Esophagus squamous epithelium (tissue), 5 donors: ENCODE measurements around the gene ASB2. TPM values are rescaled to one million over a fixed set of nuclear protein-coding genes. Genes with fewer than 3 reads are reported as not detected.

ENCODE experiments used
- DNase-seq: peaks from one replicate; lab custom pipeline; 2025; lab: John Stamatoyannopoulos, UW
- H3K27ac ChIP-seq, 4 donors: fragments of 200-600 bp; sonication (generic); one replicate each; pipeline ENCODE4 v1.5.1; 2016 to 2019; ENCODE audit warnings: mild to moderate bottlenecking in 1 of 4
- H3K27me3 ChIP-seq, 4 donors: fragments of 200-600 bp; sonication (generic); 1 replicate in 3 of 4; 2 replicates in 1 of 4; pipeline versions ENCODE4 v1.5.1 to v1.6.0; 2017 to 2021; ENCODE audit warnings: antibody characterized with exemption in 1 of 4
- H3K36me3 ChIP-seq, 3 donors: fragments of 200-600 bp; sonication (generic); one replicate each; pipeline ENCODE4 v1.5.1; 2016 to 2019
- H3K4me1 ChIP-seq, 3 donors: fragments of 200-600 bp; sonication (generic); one replicate each; pipeline ENCODE4 v1.5.1; 2017 to 2019
- H3K4me3 ChIP-seq, 4 donors: fragments of 200-600 bp; sonication (generic); 1 replicate in 3 of 4; 2 replicates in 1 of 4; pipeline ENCODE4 v1.5.1; 2016 to 2019; ENCODE audit warnings: mild to moderate bottlenecking in 2 of 4, moderate library complexity in 1 of 4
- H3K9me3 ChIP-seq, 3 donors: fragments of 200-600 bp; sonication (generic); one replicate each; pipeline ENCODE4 v1.5.1; 2016 to 2019
- CTCF ChIP-seq, 6 experiments: fragments of 450-650 bp in 4 of 6; fragments of 200-600 bp in 2 of 6; sonication (generic) in 2 of 6; IDR thresholded peaks; one replicate each; pipeline ENCODE4 v1.5.1; 2016 to 2019; ENCODE audit warnings: antibody characterized with exemption in 6 of 6, mild to moderate bottlenecking in 4 of 6, moderate library complexity in 4 of 6
- POLR2A ChIP-seq, 4 donors: fragments of 450-650 bp; IDR thresholded peaks; one replicate each; pipeline ENCODE4 v1.6.1; 2017; ENCODE audit warnings: antibody characterized with exemption in 4 of 4, mild to moderate bottlenecking in 4 of 4, moderate library complexity in 3 of 4
- WGBS, 2 donors: methylation state at CpG; one replicate each; pipeline ENCODE4 v1.1.5; 2018; 5-methylcytosine and 5-hydroxymethylcytosine counted together
- intact Hi-C: fragments of 100-400 bp; cut with DNase I; formaldehyde crosslinking; loops from one replicate; pipeline ENCODE4 v1.15.0; 2022
- total RNA-seq, 4 donors: library from RNA; depleted of rRNA; stranded (reverse); fragments of >200 nt; gene quantifications; one replicate each; pipeline ENCODE4 v1.1.0, GENCODE V29; 2016
- donor health status: DM: yes; HTN: yes; CAD: no.

ASB2 gene, protein sequence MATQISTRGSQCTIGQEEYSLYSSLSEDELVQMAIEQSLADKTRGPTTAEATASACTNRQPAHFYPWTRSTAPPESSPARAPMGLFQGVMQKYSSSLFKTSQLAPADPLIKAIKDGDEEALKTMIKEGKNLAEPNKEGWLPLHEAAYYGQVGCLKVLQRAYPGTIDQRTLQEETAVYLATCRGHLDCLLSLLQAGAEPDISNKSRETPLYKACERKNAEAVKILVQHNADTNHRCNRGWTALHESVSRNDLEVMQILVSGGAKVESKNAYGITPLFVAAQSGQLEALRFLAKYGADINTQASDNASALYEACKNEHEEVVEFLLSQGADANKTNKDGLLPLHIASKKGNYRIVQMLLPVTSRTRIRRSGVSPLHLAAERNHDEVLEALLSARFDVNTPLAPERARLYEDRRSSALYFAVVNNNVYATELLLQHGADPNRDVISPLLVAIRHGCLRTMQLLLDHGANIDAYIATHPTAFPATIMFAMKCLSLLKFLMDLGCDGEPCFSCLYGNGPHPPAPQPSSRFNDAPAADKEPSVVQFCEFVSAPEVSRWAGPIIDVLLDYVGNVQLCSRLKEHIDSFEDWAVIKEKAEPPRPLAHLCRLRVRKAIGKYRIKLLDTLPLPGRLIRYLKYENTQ
- total RNA-seq: 1 to 10 TPM in 3 of 4 donors, under 1 TPM in 1; 0.83 to 8.8 (median 3.7) TPM

DNA sequence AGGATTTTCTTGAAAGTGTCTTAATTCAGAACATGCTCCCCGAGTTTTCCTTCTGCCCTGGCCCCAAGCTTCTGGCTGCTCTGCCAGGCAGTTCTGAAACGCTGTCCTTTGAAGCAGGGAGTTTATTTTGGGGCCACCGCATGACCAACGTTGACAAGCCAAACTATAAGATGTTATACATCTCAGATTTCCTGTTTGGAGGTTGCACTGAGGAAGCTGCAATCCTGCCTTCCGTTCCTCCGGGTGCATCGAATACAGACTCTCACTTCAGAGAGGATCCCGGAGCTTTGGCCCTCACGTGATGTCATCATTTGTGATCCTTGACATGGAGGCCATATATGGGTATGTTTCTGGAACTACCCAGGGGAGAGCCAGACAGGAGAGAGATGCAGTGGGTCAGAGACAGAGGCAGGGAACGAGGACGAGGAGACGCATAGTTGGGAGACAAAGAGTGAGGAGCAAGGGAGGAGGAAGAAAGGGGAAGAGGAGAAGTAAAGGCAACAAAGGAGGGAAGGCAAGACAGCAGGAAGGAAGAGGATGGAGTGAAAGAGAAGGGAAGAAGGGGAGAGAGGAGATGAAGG is at the start of gene ASB2:
TSS of gene ASB2 (minus strand) at position 94 of the 581 bp plus-strand sequence. CDS start 12,031 bp downstream, outside the sequence.
- Histone ChIP-seq H3K27me3 (peaks cover 0 to 12% (median 0%) of the 10 kb centered on the region in 4 donors), H3K27ac (peak within 1 kb of the TSS; percentile 57 to 85 (median 73)), H3K36me3 (no peaks in the 10 kb centered on the region), H3K4me1 (peaks cover 0 to 52% (median 11%) of the 10 kb centered on the region in 3 donors), H3K9me3 (no peaks in the 10 kb centered on the region), H3K4me3 (peak within 1 kb of the TSS in 3 of 4 donors; percentile 26 to 57 (median 37))
- intact Hi-C loops: no loop called here
- 35 to 40% methylated on average over 12 of the region's 12 CpGs for WGBS, 2 donors
- DNase-seq: no peak
- TF ChIP-seq POLR2A (IDR thresholded peaks at IDR 0.05) (peak in 2 of 4 donors; percentile 38 to 46), CTCF (IDR thresholded peaks at IDR 0.05) (peak in 1 of 6 experiments; percentile 0)

DNA sequence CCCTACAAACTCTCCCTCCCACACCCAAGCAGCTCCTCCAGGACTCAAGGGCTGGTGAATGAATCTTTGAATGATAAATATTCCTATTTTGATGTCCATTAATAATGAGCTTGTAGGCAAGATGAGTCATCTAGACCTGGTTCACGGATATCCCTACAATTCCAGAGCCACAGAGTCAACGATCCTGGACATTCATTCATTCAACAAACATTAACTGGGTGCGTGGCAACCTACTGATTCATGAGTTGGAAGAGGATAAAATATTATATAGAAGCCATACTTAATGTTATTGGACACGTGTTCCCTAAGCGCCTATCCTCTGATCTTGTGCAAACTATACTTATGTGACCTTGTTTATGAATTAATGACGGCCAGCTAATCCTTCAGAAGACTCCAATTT is 49.4 kb upstream of the ASB2 start:
- DNase-seq: no peak
- intact Hi-C loops: no loop called here
- Histone ChIP-seq H3K4me1 (peaks cover 7 to 41% (median 18%) of the 10 kb centered on the region in 3 donors), H3K36me3 (no peaks in the 10 kb centered on the region), H3K9me3 (no peaks in the 10 kb centered on the region), H3K27ac (peak overlapping the region in 1 of 4 donors; percentile 69), H3K4me3 (peak overlapping the region in 3 of 4 donors; percentile 52 to 95 (median 76)), H3K27me3 (no peaks in the 10 kb centered on the region)
- no peak for TF ChIP-seq POLR2A (IDR thresholded peaks at IDR 0.05)
- no peak for TF ChIP-seq CTCF (IDR thresholded peaks at IDR 0.05)
- WGBS, 2 donors: 30 to 34% methylated on average over 6 of the region's 6 CpGs

- no peak for DNase-seq
- WGBS, 2 donors: 80 to 94% methylated on average over 2 of the region's 2 CpGs
- Histone ChIP-seq H3K36me3 (no peaks in the 10 kb centered on the region), H3K4me3 (no peak overlapping the region), H3K9me3 (no peaks in the 10 kb centered on the region), H3K27ac (no peak overlapping the region), H3K27me3 (no peaks in the 10 kb centered on the region), H3K4me1 (peaks cover 7 to 41% (median 18%) of the 10 kb centered on the region in 3 donors)
- TF ChIP-seq CTCF (IDR thresholded peaks at IDR 0.05) (no peak), POLR2A (IDR thresholded peaks at IDR 0.05) (no peak)
- intact Hi-C loops: no loop called here
Observed at GRCh38 chr14:94024549-94024948, 48.2 kb upstream of the ASB2 start.

DNA sequence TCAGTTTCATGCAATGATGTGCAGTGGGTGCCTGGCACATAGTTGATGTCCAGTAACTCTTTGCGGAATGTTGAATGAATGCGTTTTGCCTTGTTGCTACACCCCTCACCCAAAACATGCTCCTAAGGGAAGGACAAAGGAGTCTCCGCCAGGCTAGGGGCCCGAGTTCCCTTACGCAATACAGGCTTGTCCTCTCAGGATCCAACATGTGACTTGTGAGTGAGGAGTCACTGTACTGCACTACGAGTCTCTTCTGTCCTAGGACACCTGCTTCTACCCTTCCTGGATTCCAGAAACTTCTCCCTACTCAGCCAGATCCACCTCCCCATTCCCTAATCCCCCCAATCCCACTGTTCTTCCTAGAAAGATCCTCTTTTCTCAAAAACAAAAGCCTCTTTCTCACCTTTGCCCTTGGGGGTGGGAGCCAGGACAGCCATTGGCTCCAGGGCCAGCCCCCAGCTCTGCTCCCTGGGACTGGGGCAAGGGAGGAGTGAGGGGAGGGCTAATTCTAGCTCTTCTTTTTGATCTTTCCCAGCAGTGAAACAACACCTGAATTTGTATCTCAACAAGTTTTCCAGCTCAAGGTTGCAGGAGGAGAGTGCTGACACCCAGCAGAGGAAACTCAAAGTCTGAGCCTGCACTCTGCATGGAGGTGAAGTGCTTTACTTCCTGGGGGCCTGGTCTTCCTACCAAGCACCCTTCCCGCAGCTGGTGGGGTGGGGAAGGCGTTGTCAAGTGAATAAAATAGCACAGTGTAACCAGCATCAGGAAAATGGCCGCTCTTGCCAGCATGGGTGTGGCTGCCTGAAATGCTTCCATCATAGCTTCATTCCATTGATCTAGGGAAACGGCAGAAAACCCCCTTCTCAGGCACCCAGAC is 46.4 kb upstream of the ASB2 start:
- Histone ChIP-seq H3K27ac (no peak overlapping the region), H3K4me1 (peaks cover 7 to 30% (median 14%) of the 10 kb centered on the region in 3 donors), H3K9me3 (no peaks in the 10 kb centered on the region), H3K4me3 (no peak overlapping the region), H3K36me3 (no peaks in the 10 kb centered on the region), H3K27me3 (no peaks in the 10 kb centered on the region)
- DNase-seq: no peak
- TF ChIP-seq POLR2A (IDR thresholded peaks at IDR 0.05) (no peak), CTCF (IDR thresholded peaks at IDR 0.05) (no peak)
- 54 to 72% methylated on average over 4 to 10 of the region's 10 CpGs for WGBS, 2 donors
- intact Hi-C loops: no loop called here
